NCI-H345 (cell line): ENCODE measurements around the gene PARD3B.
A peak's percentile ranks its signal among the peaks of the same experiment; 100 is the strongest.

Experiments used
- DNase-seq: peaks from one replicate; lab custom pipeline; 2025; lab: John Stamatoyannopoulos, UW

PARD3B gene

GRCh38 chr2:205510345-205510744 is 965.1 kb downstream of the PARD3B start:
- DNase-seq, result no peak

- no peak for DNase-seq
Measured at GRCh38 chr2:205511221-205511620, 965.9 kb downstream of the PARD3B start.

- DNase-seq, result no peak
Measured at GRCh38 chr2:205511641-205512040, 966.4 kb downstream of the PARD3B start.

- DNase-seq, result no peak
Measured at GRCh38 chr2:205520311-205520710, 975.0 kb downstream of the PARD3B start.

GRCh38 chr2:205524656-205525055 is 979.4 kb downstream of the PARD3B start:
- peak; percentile 28 for DNase-seq

GRCh38 chr2:205527801-205528200 is 982.5 kb downstream of the PARD3B start:
- DNase-seq, result no peak

GRCh38 chr2:205531072-205531471 is 985.8 kb downstream of the PARD3B start:
- no peak for DNase-seq

- no peak for DNase-seq
Measured at GRCh38 chr2:205531489-205532148, 986.3 kb downstream of the PARD3B start.

- no peak for DNase-seq
Measured at GRCh38 chr2:205535001-205535400, 989.7 kb downstream of the PARD3B start.

- no peak for DNase-seq
Measured at GRCh38 chr2:205539603-205540002, 994.3 kb downstream of the PARD3B start.

GRCh38 chr2:205540036-205540435 is 994.8 kb downstream of the PARD3B start:
- no peak for DNase-seq

GRCh38 chr2:205543262-205543843 is 998.1 kb downstream of the PARD3B start:
- DNase-seq, result no peak

GRCh38 chr2:205543937-205544702 is 998.8 kb downstream of the PARD3B start:
- DNase-seq, result no peak

- DNase-seq, result no peak
Measured at GRCh38 chr2:205545971-205546816, 1000.9 kb downstream of the PARD3B start.

GRCh38 chr2:205555566-205556230 is 1010.4 kb downstream of the PARD3B start:
- peak; percentile 4 for DNase-seq

GRCh38 chr2:205556357-205556756 is 1011.1 kb downstream of the PARD3B start:
- DNase-seq, result no peak

GRCh38 chr2:205556841-205557539 is 1011.7 kb downstream of the PARD3B start:
- no peak for DNase-seq

- DNase-seq, result no peak
Measured at GRCh38 chr2:205557873-205558272, 1012.6 kb downstream of the PARD3B start.

- no peak for DNase-seq
Measured at GRCh38 chr2:205561441-205561840, 1016.2 kb downstream of the PARD3B start.

- DNase-seq, result peak; percentile 9
Measured at GRCh38 chr2:205563646-205564045, 1018.4 kb downstream of the PARD3B start.
